ENCODE results near the gene FITM1.

The FITM1 gene, protein sequence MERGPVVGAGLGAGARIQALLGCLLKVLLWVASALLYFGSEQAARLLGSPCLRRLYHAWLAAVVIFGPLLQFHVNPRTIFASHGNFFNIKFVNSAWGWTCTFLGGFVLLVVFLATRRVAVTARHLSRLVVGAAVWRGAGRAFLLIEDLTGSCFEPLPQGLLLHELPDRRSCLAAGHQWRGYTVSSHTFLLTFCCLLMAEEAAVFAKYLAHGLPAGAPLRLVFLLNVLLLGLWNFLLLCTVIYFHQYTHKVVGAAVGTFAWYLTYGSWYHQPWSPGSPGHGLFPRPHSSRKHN

DNA sequence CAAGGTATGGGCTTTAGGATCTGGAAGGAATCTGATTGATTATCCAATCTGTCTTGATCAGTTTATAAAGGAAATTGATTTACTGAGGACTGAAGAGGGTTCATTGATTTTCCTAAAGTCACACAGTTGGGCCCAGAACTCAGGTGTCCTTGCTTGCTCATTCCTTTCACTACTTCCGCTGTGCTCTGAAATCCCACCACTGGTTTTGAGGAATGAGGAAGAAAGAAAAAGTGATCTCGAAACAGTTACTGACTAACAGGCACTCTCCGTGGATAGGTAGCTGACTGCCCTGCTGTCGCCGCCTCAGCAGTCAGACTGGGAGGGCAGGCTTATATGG lies at the start of gene FITM1:
Gene FITM1, plus strand, starts transcription at position 280 of the 337 bp plus-strand sequence. CDS start 905 bp downstream, outside the sequence.
- DNase-seq: no peak

DNA sequence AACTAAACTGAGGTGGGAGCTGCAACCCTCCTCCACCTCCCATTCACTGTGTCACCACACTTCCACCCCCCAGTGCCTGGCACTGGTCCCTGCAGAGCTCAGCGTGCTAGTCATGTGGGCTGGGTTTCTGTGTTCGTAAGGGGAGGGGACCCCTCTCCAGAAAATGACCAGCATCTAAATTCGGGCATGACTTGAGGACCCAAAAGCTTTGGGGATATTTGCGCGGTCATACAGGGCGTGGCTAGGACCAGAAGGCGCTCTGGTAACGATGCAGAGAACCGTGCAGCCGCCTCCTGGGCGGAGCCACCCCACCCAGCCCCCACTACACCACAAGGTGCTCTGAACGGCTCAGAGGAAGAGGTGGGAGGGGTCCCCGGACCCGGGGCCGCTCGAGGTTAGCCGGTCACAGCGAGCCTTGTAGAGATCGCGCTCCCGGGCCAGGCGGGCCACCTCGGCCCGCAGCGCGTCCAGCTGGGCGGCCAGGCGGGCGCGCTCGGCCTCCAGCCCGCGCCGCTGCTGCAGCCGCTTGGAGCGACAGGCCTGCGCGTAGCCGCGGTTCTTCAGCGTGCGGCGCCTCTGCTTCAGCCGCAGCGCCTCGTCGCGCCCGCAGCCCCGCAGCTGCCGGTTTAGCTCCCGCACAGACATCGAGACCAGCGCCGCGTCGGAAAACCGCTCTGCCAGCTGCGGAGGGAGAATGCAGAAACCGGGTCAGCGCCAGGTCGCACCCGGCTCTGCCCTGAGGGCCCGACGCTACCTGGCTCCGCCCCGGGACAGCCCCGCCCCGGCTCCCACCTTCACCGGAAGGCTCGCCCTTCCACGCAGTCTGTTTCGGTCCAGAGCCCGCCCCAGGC lies 49.3 kb upstream of the FITM1 start:
- DNase-seq: peak; percentile 71

DNA sequence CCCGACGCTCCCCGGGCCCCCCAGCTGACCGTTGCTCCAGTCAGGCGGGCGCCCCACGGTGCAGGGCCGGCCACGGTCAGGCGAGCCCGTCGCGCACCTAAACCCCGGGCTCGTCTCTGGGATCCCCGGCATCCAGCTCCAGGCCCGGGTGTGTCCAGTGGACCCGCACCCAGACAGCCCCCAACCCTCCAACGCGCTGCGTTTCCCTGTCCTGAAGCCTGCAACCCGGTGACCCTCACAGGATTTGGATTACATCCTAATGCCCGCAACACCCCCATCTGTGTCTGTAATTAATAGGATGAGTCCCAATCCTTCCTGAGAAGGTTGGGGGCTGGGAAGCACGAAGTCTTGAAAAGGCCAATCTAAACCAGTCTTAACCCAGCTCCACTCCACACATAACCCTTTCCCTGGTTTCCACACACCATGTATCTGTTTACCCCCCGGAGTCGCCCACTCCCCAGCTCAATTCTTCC lies 48.7 kb upstream of the FITM1 start:
- no peak for DNase-seq

GRCh38 chr14:24082411-24083080 lies 47.9 kb upstream of the FITM1 start:
- DNase-seq: no peak

GRCh38 chr14:24083462-24083861 lies 47.0 kb upstream of the FITM1 start:
- no peak for DNase-seq

DNA sequence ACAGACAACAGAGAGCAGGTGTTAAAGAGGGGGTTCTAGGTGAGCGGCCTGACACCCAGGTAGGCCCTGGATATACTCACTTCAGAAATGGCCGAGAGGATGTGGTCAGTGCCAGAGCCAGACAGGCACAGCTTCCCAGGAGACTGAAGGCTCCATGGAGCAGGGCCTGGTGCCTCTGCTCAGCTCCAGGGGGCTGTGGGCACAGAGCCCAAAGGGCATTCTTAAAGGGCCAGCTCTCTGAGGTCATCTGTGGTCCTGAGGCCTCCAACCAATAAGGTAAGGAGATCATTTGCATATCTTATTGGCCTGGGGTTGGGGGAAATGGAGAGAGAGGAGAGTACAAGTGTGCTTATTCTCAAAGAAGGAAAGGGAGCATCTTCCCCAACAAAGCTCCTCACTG lies 46.0 kb upstream of the FITM1 start:
- DNase-seq: no peak

- DNase-seq: no peak
These were observed 45.2 kb upstream of the FITM1 start for GRCh38 chr14:24085215-24085614.

- no peak for DNase-seq
These were observed 44.1 kb upstream of the FITM1 start for GRCh38 chr14:24086193-24086955.

GRCh38 chr14:24087004-24087403 lies 43.5 kb upstream of the FITM1 start:
- no peak for DNase-seq

- DNase-seq: no peak
These were observed 42.4 kb upstream of the FITM1 start for GRCh38 chr14:24088095-24088494.

DNA sequence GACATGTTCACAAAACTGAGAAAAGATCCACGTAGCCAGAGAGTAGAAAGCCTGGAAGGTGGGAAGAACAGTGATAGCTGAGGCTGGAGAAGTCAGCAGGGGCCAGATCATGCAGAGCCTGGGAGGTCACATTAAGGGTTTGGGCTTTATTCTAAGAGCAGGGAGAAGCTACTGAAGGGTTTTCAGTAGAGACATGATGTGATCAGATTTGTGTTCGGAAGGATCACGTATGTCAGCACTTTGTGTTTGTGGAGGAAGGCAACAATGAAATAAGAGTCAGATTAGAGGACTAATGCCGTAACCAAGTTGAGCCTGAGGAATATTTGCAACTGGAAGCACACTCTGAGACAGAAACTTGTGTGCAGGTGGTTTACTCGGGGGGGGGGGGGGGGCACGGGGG lies 40.6 kb upstream of the FITM1 start:
- DNase-seq: no peak

- no peak for DNase-seq
These were observed 38.4 kb upstream of the FITM1 start for GRCh38 chr14:24092110-24092504.

- no peak for DNase-seq
These were observed 37.8 kb upstream of the FITM1 start for GRCh38 chr14:24092505-24093206.

- no peak for DNase-seq
These were observed 37.1 kb upstream of the FITM1 start for GRCh38 chr14:24093207-24093900.

DNA sequence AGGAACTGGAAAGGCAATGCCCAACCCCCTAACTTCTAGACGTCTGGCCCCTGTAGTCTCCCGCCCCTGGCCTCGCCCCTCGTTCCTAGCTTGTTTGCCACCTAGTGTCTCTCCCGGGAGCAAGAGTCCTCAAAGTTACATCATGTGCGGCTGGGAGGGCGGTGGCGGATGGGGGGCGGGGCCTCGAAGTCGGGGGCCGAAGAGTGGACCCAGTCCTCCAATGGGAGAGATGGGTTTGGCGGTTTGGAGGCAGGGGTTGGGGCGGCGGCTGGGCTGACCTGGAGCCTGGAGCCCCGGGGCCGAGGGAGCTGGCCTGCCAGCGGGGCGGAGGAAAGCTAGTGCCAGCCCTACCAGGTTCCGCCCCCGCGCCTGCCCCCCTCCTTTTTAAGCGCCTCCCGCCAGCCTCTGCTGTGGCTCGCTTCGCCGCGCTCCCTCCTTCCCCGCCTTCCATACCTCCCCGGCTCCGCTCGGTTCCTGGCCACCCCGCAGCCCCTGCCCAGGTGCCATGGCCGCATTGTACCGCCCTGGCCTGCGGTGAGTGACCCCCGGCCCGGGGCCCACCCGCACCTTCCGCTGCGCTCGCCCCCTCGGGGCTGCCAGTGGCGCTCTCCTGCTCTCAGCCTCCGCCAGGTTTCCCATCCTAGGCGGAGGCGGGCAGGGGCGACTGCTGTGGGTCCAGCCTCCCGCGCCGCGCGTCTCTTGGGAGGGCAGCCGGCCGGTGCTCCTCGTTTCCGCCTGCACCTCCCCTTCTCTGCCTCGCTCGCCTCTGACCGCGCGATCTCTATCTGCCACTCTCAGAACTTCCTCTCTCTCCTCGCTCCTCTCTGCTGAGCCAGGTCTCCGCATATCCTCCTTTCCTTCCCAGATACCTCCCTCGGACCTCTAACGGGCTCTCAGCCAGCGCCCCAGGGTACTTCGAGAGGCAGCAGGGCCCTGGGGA lies 36.3 kb upstream of the FITM1 start, which contains the start of gene PCK2:
Gene PCK2, plus strand, starts transcription at position 411 of the 940 bp plus-strand sequence. Its CDS starts 95 bp downstream, at position 506.
- peak; percentile 83 for DNase-seq

DNA sequence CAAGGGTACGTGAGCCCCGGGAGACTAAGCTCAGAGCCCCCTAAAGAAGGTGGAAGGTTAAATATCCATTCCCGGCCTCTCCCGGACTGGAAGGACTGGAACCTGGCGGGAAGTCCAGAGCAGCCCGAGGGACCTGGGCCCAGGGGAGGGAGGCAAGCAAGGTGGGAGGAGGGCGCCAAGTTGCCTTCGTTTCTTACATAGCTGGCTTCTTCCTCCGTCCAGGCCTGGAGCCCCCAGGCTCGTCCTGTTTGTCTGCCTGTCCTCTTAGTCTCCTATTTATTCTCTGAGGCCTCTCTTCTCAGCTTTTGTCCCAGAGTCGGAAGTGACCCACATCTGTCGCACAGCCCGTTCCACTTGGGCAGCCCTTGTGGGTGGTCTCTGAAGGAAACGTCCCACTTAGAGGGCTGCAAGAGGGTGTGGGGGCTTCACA lies 35.6 kb upstream of the FITM1 start:
- DNase-seq: no peak

DNA sequence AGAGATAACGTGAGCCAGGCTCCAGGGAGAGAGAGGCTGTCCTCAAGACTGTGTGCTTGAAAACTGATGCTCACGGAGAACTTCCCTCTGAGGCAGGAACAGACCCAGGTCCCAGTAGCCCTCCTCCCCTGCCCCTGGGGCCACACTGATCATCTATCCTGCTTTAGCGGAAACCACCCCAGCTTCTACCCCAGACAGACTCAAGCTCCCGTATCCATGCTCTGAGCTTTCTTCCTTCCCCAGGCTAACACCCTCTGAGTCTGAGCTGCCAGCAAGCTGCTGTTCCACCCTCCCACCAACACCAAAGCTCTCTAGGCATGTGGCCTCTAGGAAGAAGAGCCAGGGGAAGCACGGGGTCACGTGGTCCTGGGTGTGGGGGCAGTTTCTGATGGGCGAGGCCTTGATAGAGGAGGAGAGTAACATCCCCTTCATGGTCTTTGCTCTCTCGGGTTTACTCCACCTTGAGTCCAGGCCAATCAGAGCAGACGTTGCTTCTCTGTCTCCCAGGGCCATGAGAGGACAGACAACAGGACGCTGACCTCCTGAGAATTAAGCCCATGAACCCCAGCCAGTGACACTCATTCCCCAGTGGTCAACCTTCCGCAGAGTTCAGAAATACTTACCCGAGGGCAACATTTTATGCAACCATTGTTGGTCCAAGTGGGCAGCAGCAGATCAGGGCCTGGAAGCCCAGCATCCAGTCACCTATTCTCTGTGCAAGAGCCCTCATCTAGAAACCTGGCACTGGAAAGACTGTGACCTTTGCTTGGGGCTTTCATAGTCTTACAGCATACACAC lies 35.0 kb upstream of the FITM1 start:
- DNase-seq: peak; percentile 58

DNA sequence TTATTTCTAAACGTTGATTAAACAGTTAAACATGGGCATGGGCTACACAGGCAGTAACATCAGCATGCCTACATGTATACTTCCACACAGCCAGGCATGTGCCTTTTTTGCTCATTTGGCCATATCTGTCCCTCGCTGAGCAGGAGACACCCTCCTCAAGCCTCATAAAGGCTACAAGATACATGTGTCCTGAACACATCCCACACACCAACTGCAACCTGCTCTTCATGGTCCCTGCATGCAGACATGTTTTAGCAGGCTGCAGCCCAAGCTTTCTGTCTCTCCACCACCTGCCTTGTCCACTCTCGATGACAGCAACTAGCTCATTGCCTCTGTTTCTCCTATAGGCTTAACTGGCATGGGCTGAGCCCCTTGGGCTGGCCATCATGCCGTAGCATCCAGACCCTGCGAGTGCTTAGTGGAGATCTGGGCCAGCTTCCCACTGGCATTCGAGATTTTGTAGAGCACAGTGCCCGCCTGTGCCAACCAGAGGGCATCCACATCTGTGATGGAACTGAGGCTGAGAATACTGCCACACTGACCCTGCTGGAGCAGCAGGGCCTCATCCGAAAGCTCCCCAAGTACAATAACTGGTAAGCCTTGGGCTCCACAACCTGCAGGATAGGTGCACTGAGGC lies 33.8 kb upstream of the FITM1 start:
- DNase-seq: no peak
